Activated CD4-positive, alpha-beta T cell treated with anti-CD3 and anti-CD28 coated beads, Interleukin-2, amount 10 ng/mL, durations not matched to agents 7 days and 5 days (primary cell): ENCODE data around the gene ST7L. TPM values are rescaled to one million over a fixed set of nuclear protein-coding genes. Genes with fewer than 3 reads are reported as not detected.
A peak's percentile ranks its signal among the peaks of the same experiment; 100 is the strongest.
"Not testable (repeated sequence)": the region's sequence is repeated elsewhere in the genome, so short reads cannot be mapped to it uniquely, and the experiment has no call there.

Experiments
- CTCF ChIA-PET: fragments of 350-600 bp; sonication (Branson Sonifier 250); formaldehyde crosslinking; loops from one replicate; lab custom pipeline; 2021; ENCODE audit warnings: antibody characterized with exemption; lab: Charles Lee
- POLR2A ChIA-PET: fragments of 350-600 bp; sonication (Branson Sonifier 250); formaldehyde crosslinking; loops from one replicate; lab custom pipeline; 2021; ENCODE audit warnings: antibody characterized with exemption; lab: Charles Lee
- DNase-seq: peaks from one replicate; pipeline ENCODE4 v3.0.0-alpha.2; 2020
- H3K27ac Mint-ChIP-seq: one replicate; pipeline ENCODE4 v1.8.0; 2021; ENCODE audit warnings: mild to moderate bottlenecking, moderate library complexity, mixed read lengths
- H3K27me3 Mint-ChIP-seq: one replicate; pipeline ENCODE4 v1.8.0; 2021; ENCODE audit warnings: mixed read lengths
- H3K36me3 Mint-ChIP-seq: one replicate; pipeline ENCODE4 v1.8.0; 2021; ENCODE audit warnings: low read depth, mixed read lengths
- H3K4me1 Mint-ChIP-seq: one replicate; pipeline ENCODE4 v1.8.0; 2021; ENCODE audit warnings: mixed read lengths
- H3K4me3 Mint-ChIP-seq: one replicate; pipeline ENCODE4 v1.8.0; 2021; ENCODE audit warnings: mild to moderate bottlenecking, moderate library complexity, mixed read lengths
- H3K9me3 Mint-ChIP-seq: one replicate; pipeline ENCODE4 v1.8.0; 2021; ENCODE audit warnings: mixed read lengths
- total RNA-seq, 2 experiments: library from RNA; stranded (reverse); gene quantifications; one replicate each; pipeline ENCODE4 v1.2.3, GENCODE V29; 2021

ST7L gene
- total RNA-seq, result 10 to 100 TPM; 13.8 to 18.5 TPM

- CTCF ChIA-PET, result interaction anchor here (0.6 to 2.2 kb wide), 5 partner anchors 9 to 228 kb away, joined by 3 to 7 read pairs (median 3); partner anchors contain the start of genes MOV10 and PPM1J
- H3K9me3 Mint-ChIP-seq, result no peaks in the 10 kb centered on the region
- peaks cover 32% of the 10 kb centered on the region for H3K4me1 Mint-ChIP-seq
- peak within 1 kb of the TSS; percentile 100 for H3K27ac Mint-ChIP-seq
- H3K27me3 Mint-ChIP-seq, result no peaks in the 10 kb centered on the region
- POLR2A ChIA-PET, result interaction anchor here (0.7 to 1.5 kb wide), 2 partner anchors 56 to 114 kb away, joined by 3 to 4 read pairs; partner anchors contain the start of gene MOV10
- H3K36me3 Mint-ChIP-seq, result peaks cover 34% of the 10 kb centered on the region
- peak within 1 kb of the TSS; percentile 99 for H3K4me3 Mint-ChIP-seq
- DNase-seq, result peak; percentile 63
These were observed at the start of gene ST7L for GRCh38 chr1:112618721-112619517. ST7L (minus strand) TSS chr1:112619141; CDS start chr1:112619113, 28 bp downstream.

- no peak overlapping the region for H3K4me3 Mint-ChIP-seq
- no peaks in the 10 kb centered on the region for H3K9me3 Mint-ChIP-seq
- peaks cover 75% of the 10 kb centered on the region for H3K36me3 Mint-ChIP-seq
- H3K4me1 Mint-ChIP-seq, result peaks cover 34% of the 10 kb centered on the region
- ChIA-PET CTCF (interaction anchor here (0.6 kb wide), 1 partner anchor 16 kb away, joined by 3 read pairs; no protein-coding TSS in a partner anchor), POLR2A (no interaction called here)
- DNase-seq, result no peak
- no peaks in the 10 kb centered on the region for H3K27me3 Mint-ChIP-seq
- no peak overlapping the region for H3K27ac Mint-ChIP-seq
These were observed 48.0 kb upstream of the ST7L start for GRCh38 chr1:112666946-112667345.

GRCh38 chr1:112665857-112666256, 46.9 kb upstream of the ST7L start:
- Mint-ChIP-seq H3K4me3 (no peak overlapping the region), H3K9me3 (no peaks in the 10 kb centered on the region), H3K36me3 (peaks cover 77% of the 10 kb centered on the region), H3K27ac (no peak overlapping the region), H3K27me3 (no peaks in the 10 kb centered on the region), H3K4me1 (peaks cover 34% of the 10 kb centered on the region)
- CTCF ChIA-PET, result interaction anchor here (1.3 kb wide), 1 partner anchor 13 kb away, joined by 3 read pairs; no protein-coding TSS in a partner anchor
- POLR2A ChIA-PET, result interaction anchor here (0.9 kb wide), 1 partner anchor 9 kb away, joined by 3 read pairs; the partner anchor contains the start of gene MOV10
- no peak for DNase-seq

GRCh38 chr1:112651205-112651604, 32.3 kb upstream of the ST7L start:
- CTCF ChIA-PET, result interaction anchor here (0.6 to 4.8 kb wide), 3 partner anchors 10 to 1928 kb away, joined by 4 to 30 read pairs (median 5); no protein-coding TSS in a partner anchor
- peaks cover 13% of the 10 kb centered on the region for H3K4me1 Mint-ChIP-seq
- no peaks in the 10 kb centered on the region for H3K9me3 Mint-ChIP-seq
- H3K27me3 Mint-ChIP-seq, result no peaks in the 10 kb centered on the region
- peaks cover 54% of the 10 kb centered on the region for H3K36me3 Mint-ChIP-seq
- no peak for DNase-seq
- no peak overlapping the region for H3K27ac Mint-ChIP-seq
- POLR2A ChIA-PET, result no interaction called here
- H3K4me3 Mint-ChIP-seq, result no peak overlapping the region

GRCh38 chr1:112646225-112646624, 27.3 kb upstream of the ST7L start:
- Mint-ChIP-seq H3K9me3 (peaks cover 3% of the 10 kb centered on the region), H3K4me1 (peaks cover 27% of the 10 kb centered on the region), H3K27me3 (no peaks in the 10 kb centered on the region), H3K4me3 (no peak overlapping the region), H3K36me3 (peaks cover 59% of the 10 kb centered on the region), H3K27ac (no peak overlapping the region)
- POLR2A ChIA-PET, result no interaction called here
- CTCF ChIA-PET, result no interaction called here
- DNase-seq, result no peak

- no peak overlapping the region for H3K4me3 Mint-ChIP-seq
- H3K36me3 Mint-ChIP-seq, result peaks cover 31% of the 10 kb centered on the region
- H3K27me3 Mint-ChIP-seq, result no peaks in the 10 kb centered on the region
- DNase-seq, result no peak
- CTCF ChIA-PET, result interaction anchor here (1.4 kb wide), 1 partner anchor 21 kb away, joined by 8 read pairs; no protein-coding TSS in a partner anchor
- no peak overlapping the region for H3K27ac Mint-ChIP-seq
- POLR2A ChIA-PET, result no interaction called here
- H3K9me3 Mint-ChIP-seq, result peaks cover 3% of the 10 kb centered on the region
- H3K4me1 Mint-ChIP-seq, result peaks cover 27% of the 10 kb centered on the region
These were observed 24.1 kb upstream of the ST7L start for GRCh38 chr1:112643080-112643479.

GRCh38 chr1:112640437-112640836, 21.5 kb upstream of the ST7L start:
- DNase-seq, H3K9me3 Mint-ChIP-seq, POLR2A ChIA-PET, H3K4me3 Mint-ChIP-seq, H3K27ac Mint-ChIP-seq, H3K27me3 Mint-ChIP-seq: not testable (repeated sequence)
- H3K4me1 Mint-ChIP-seq, result peaks cover 30% of the 10 kb centered on the region
- CTCF ChIA-PET, result interaction anchor here (0.9 kb wide), 1 partner anchor 34 kb away, joined by 3 read pairs; the partner anchor contains the start of gene MOV10
- peaks cover 20% of the 10 kb centered on the region for H3K36me3 Mint-ChIP-seq

GRCh38 chr1:112638110-112638428, 19.1 kb upstream of the ST7L start:
- DNase-seq, result no peak
- Mint-ChIP-seq H3K27me3 (no peaks in the 10 kb centered on the region), H3K4me1 (peaks cover 43% of the 10 kb centered on the region), H3K9me3 (no peaks in the 10 kb centered on the region), H3K36me3 (peaks cover 16% of the 10 kb centered on the region), H3K4me3 (no peak overlapping the region), H3K27ac (no peak overlapping the region)
- POLR2A ChIA-PET, result no interaction called here
- CTCF ChIA-PET, result no interaction called here

- H3K27ac Mint-ChIP-seq, result no peak overlapping the region
- ChIA-PET CTCF (interaction anchor here (0.6 to 1.8 kb wide), 4 partner anchors 9 to 229 kb away, joined by 3 to 9 read pairs (median 3); no protein-coding TSS in a partner anchor), POLR2A (no interaction called here)
- no peaks in the 10 kb centered on the region for H3K27me3 Mint-ChIP-seq
- H3K9me3 Mint-ChIP-seq, result no peaks in the 10 kb centered on the region
- H3K4me3 Mint-ChIP-seq, result no peak overlapping the region
- H3K36me3 Mint-ChIP-seq, result peaks cover 17% of the 10 kb centered on the region
- no peak for DNase-seq
- peaks cover 46% of the 10 kb centered on the region for H3K4me1 Mint-ChIP-seq
These were observed 18.5 kb upstream of the ST7L start for GRCh38 chr1:112637254-112638109.

- no peak for DNase-seq
- H3K4me1 Mint-ChIP-seq, result peaks cover 50% of the 10 kb centered on the region
- no peaks in the 10 kb centered on the region for H3K9me3 Mint-ChIP-seq
- no peak overlapping the region for H3K4me3 Mint-ChIP-seq
- no peaks in the 10 kb centered on the region for H3K27me3 Mint-ChIP-seq
- ChIA-PET POLR2A (no interaction called here), CTCF (interaction anchor here (0.9 to 1.8 kb wide), 5 partner anchors 9 to 68 kb away, joined by 3 to 9 read pairs (median 3); no protein-coding TSS in a partner anchor)
- no peak overlapping the region for H3K27ac Mint-ChIP-seq
- peaks cover 20% of the 10 kb centered on the region for H3K36me3 Mint-ChIP-seq
These were observed 17.8 kb upstream of the ST7L start for GRCh38 chr1:112636597-112637253.

GRCh38 chr1:112636056-112636455, 17.1 kb upstream of the ST7L start:
- POLR2A ChIA-PET, result no interaction called here

GRCh38 chr1:112634367-112634766, 15.4 kb upstream of the ST7L start:
- Mint-ChIP-seq H3K36me3 (peaks cover 36% of the 10 kb centered on the region), H3K4me1 (peaks cover 66% of the 10 kb centered on the region), H3K27ac (no peak overlapping the region), H3K27me3 (no peaks in the 10 kb centered on the region), H3K4me3 (no peak overlapping the region), H3K9me3 (no peaks in the 10 kb centered on the region)
- DNase-seq, result no peak
- ChIA-PET CTCF (interaction anchor here (1.1 to 2.0 kb wide), 2 partner anchors 12 to 22 kb away, joined by 3 to 9 read pairs; no protein-coding TSS in a partner anchor), POLR2A (no interaction called here)

More at GRCh38 chr1:112636056-112636455, 17.1 kb upstream of the ST7L start:
- CTCF ChIA-PET, result interaction anchor here (1.0 to 2.0 kb wide), 5 partner anchors 13 to 37 kb away, joined by 3 to 9 read pairs (median 5); no protein-coding TSS in a partner anchor
- H3K27ac Mint-ChIP-seq, result no peak overlapping the region
- peaks cover 56% of the 10 kb centered on the region for H3K4me1 Mint-ChIP-seq
- H3K27me3 Mint-ChIP-seq, result no peaks in the 10 kb centered on the region
- no peak for DNase-seq
- H3K36me3 Mint-ChIP-seq, result peaks cover 27% of the 10 kb centered on the region
- no peak overlapping the region for H3K4me3 Mint-ChIP-seq
- H3K9me3 Mint-ChIP-seq, result no peaks in the 10 kb centered on the region
